Small intestine (tissue), 16 donors: Measurements from ENCODE around the gene WSB2. TPM values are rescaled to one million over a fixed set of nuclear protein-coding genes. Genes with fewer than 3 reads are reported as not detected.

Experiments
- DNase-seq, 2 donors: peaks; one replicate each; pipeline versions ENCODE4 v3.0.0 to v3.0.0-alpha.2; 2013
- FAIRE-seq: peaks from 2 replicates; lab custom pipeline; 2012; peaks lifted over from hg19 to GRCh38; lab: Jason Lieb, UNC
- H3K27ac ChIP-seq, 3 donors: one replicate each; pipeline ENCODE4 v1.5.1; 2013; ENCODE audit warnings: low read length in 2 of 3, mild to moderate bottlenecking in 2 of 3, control low read depth in 1 of 3, inconsistent platforms in 1 of 3, low read depth in 1 of 3, moderate library complexity in 1 of 3
- H3K27me3 ChIP-seq, 3 donors: one replicate each; pipeline ENCODE4 v1.6.1; 2013; ENCODE audit warnings: low read length in 3 of 3, inconsistent platforms in 1 of 3; ENCODE audit not compliant: control insufficient read depth in 3 of 3, insufficient read depth in 3 of 3
- H3K36me3 ChIP-seq, 3 donors: one replicate each; pipeline ENCODE4 v1.6.1; 2013; ENCODE audit warnings: low read length in 3 of 3, inconsistent platforms in 1 of 3, low read depth in 1 of 3, mild to moderate bottlenecking in 1 of 3, moderate library complexity in 1 of 3; ENCODE audit not compliant: control insufficient read depth in 3 of 3, insufficient read depth in 2 of 3
- H3K4me1 ChIP-seq, 3 donors: one replicate each; pipeline ENCODE4 v1.6.1; 2013; ENCODE audit warnings: low read length in 2 of 3, inconsistent platforms in 1 of 3, low read depth in 1 of 3, mild to moderate bottlenecking in 1 of 3, moderate library complexity in 1 of 3; ENCODE audit not compliant: control insufficient read depth in 3 of 3, insufficient read depth in 2 of 3
- H3K4me3 ChIP-seq, 3 donors: one replicate each; pipeline ENCODE4 v1.5.1; 2013; ENCODE audit warnings: low read length in 3 of 3, control low read depth in 1 of 3, inconsistent platforms in 1 of 3, low read depth in 1 of 3, mild to moderate bottlenecking in 1 of 3, moderate library complexity in 1 of 3
- H3K9me3 ChIP-seq, 2 donors: one replicate each; pipeline ENCODE4 v1.6.1; 2013; ENCODE audit warnings: low read depth in 1 of 2, low read length in 1 of 2; ENCODE audit not compliant: control insufficient read depth in 2 of 2, insufficient read depth in 1 of 2
- WGBS, 3 donors: extraction: QIAGEN DNeasy Blood & Tissue Kit; methylation state at CpG; one replicate each; pipeline ENCODE4 v1.1.7; 2013; 5-methylcytosine and 5-hydroxymethylcytosine counted together
- long read RNA-seq, 10 donors: transcript quantifications; one replicate each; lab custom pipeline, GENCODE V29; 2026
- polyA plus RNA-seq, 4 donors: library from polyadenylated mRNA; stranded (reverse) in 3 of 4; unstranded in 1 of 4; fragments of 200-250 nt in 3 of 4; fragments of 120-200 nt in 1 of 4; gene quantifications; one replicate each; pipeline versions ENCODE4 v1.2.1 to v1.2.3, GENCODE V29; 2013
- donor health status: healthy with polysubstance abuse.
- donor health status: control.
- donor health status: control.
- donor health status: Bipolar disorder and iron deficiency.
- donor health status: healthy.

The WSB2 gene
- 100 to 1,000 TPM in 2 of 4 donors, 10 to 100 TPM in 2; 47.4 to 122 (median 95.6) TPM for polyA plus RNA-seq
- long read RNA-seq, donor 1, transcript WSB2-201 (9 exons, 2,646 nt), result major isoform, 30 of 43 reads
- long read RNA-seq, donor 1, partial matches to known transcripts, result 5 of 43 reads
- long read RNA-seq, donor 1, other reads (novel, unspliced or antisense), result 0 of 43 reads
- long read RNA-seq, donor 2, transcript WSB2-201 (9 exons, 2,646 nt), result major isoform, 8 of 9 reads
- long read RNA-seq, donor 2, partial matches to known transcripts, result 0 of 9 reads
- long read RNA-seq, donor 2, other reads (novel, unspliced or antisense), result 0 of 9 reads
- long read RNA-seq, donor 3, transcript WSB2-201 (9 exons, 2,646 nt), result major isoform, 6 of 9 reads
- long read RNA-seq, donor 3, partial matches to known transcripts, result 0 of 9 reads
- long read RNA-seq, donor 3, other reads (novel, unspliced or antisense), result 0 of 9 reads
- long read RNA-seq, donor 4, result 0 reads
- long read RNA-seq, donor 5, partial matches to known transcripts, result 0 of 4 reads
- long read RNA-seq, donor 5, other reads (novel, unspliced or antisense), result 0 of 4 reads
- long read RNA-seq, donor 6, transcript WSB2-201 (9 exons, 2,646 nt), result major isoform, 10 of 10 reads
- long read RNA-seq, donor 6, partial matches to known transcripts, result 0 of 10 reads
- long read RNA-seq, donor 6, other reads (novel, unspliced or antisense), result 0 of 10 reads
- long read RNA-seq, donor 7, result 0 reads
- long read RNA-seq, donor 8, partial matches to known transcripts, result 0 of 1 reads
- long read RNA-seq, donor 8, other reads (novel, unspliced or antisense), result 0 of 1 reads
- long read RNA-seq, donor 9, partial matches to known transcripts, result 0 of 1 reads
- long read RNA-seq, donor 9, other reads (novel, unspliced or antisense), result 0 of 1 reads
- long read RNA-seq, donor 10, transcript WSB2-201 (9 exons, 2,646 nt), result major isoform, 12 of 32 reads
- long read RNA-seq, donor 10, partial matches to known transcripts, result 17 of 32 reads
- long read RNA-seq, donor 10, other reads (novel, unspliced or antisense), result 0 of 32 reads

- no peaks in the 10 kb centered on the region for H3K27me3 ChIP-seq
- H3K9me3 ChIP-seq, result no peaks in the 10 kb centered on the region
- FAIRE-seq (no peak), DNase-seq (peak; percentile 47 to 81)
- H3K4me3 ChIP-seq, result peak within 1 kb of the TSS; percentile 75 to 90 (median 89)
- H3K36me3 ChIP-seq, result peaks cover 0 to 4% (median 0%) of the 10 kb centered on the region in 3 donors
- H3K27ac ChIP-seq, result peak within 1 kb of the TSS; percentile 95 to 100 (median 96)
- WGBS, 3 donors, result 1 to 3% (median 1%) methylated on average over 38 to 76 of the region's 76 CpGs
- peaks cover 1 to 25% (median 14%) of the 10 kb centered on the region in 3 donors for H3K4me1 ChIP-seq
Measured at GRCh38 chr12:118061011-118061872, at the start of gene WSB2. Gene WSB2 (minus strand): TSS chr12:118061179. CDS start chr12:118061048, 131 bp downstream.

GRCh38 chr12:118109088-118109487 is 48.1 kb upstream of the WSB2 start:
- no peaks in the 10 kb centered on the region for H3K36me3 ChIP-seq
- 88 to 94% (median 89%) methylated on average over 1 of the region's 1 CpG for WGBS, 3 donors
- H3K9me3 ChIP-seq, result no peaks in the 10 kb centered on the region
- no peak for DNase-seq
- no peak overlapping the region for H3K4me3 ChIP-seq
- no peak overlapping the region for H3K27ac ChIP-seq
- H3K27me3 ChIP-seq, result no peaks in the 10 kb centered on the region
- FAIRE-seq, result no peak
- peaks cover 0 to 2% (median 0%) of the 10 kb centered on the region in 3 donors for H3K4me1 ChIP-seq

- Histone ChIP-seq H3K9me3 (no peaks in the 10 kb centered on the region), H3K27me3 (no peaks in the 10 kb centered on the region), H3K36me3 (no peaks in the 10 kb centered on the region), H3K4me1 (peaks cover 0 to 2% (median under 1%) of the 10 kb centered on the region in 3 donors), H3K4me3 (no peak overlapping the region), H3K27ac (peak overlapping the region in 1 of 3 donors; percentile 52)
- WGBS, 3 donors, result 60 to 82% (median 73%) methylated on average over 8 of the region's 8 CpGs
- FAIRE-seq, result no peak
- DNase-seq, result peak; percentile 36 to 86
Measured at GRCh38 chr12:118107694-118108093, 46.7 kb upstream of the WSB2 start.

GRCh38 chr12:118107011-118107410 is 46.0 kb upstream of the WSB2 start:
- H3K4me3 ChIP-seq, result no peak overlapping the region
- H3K9me3 ChIP-seq, result no peaks in the 10 kb centered on the region
- no peaks in the 10 kb centered on the region for H3K36me3 ChIP-seq
- peaks cover 0 to 3% (median 2%) of the 10 kb centered on the region in 3 donors for H3K4me1 ChIP-seq
- FAIRE-seq (no peak), DNase-seq (peak; percentile 9 to 45)
- 49 to 85% (median 77%) methylated on average over 4 of the region's 4 CpGs for WGBS, 3 donors
- H3K27ac ChIP-seq, result peak overlapping the region in 1 of 3 donors; percentile 59
- no peaks in the 10 kb centered on the region for H3K27me3 ChIP-seq

GRCh38 chr12:118103601-118104382 is 42.8 kb upstream of the WSB2 start, which contains the start of gene VSIG10:
Gene VSIG10 (minus strand): TSS chr12:118104011. CDS start chr12:118103671, 340 bp downstream.
- Histone ChIP-seq H3K27ac (peak within 1 kb of the TSS; percentile 71 to 92 (median 86)), H3K36me3 (peaks cover 0 to 2% (median 0%) of the 10 kb centered on the region in 3 donors), H3K27me3 (no peaks in the 10 kb centered on the region), H3K9me3 (no peaks in the 10 kb centered on the region), H3K4me3 (peak within 1 kb of the TSS; percentile 64 to 69 (median 64)), H3K4me1 (peaks cover 0 to 10% (median 2%) of the 10 kb centered on the region in 3 donors)
- WGBS, 3 donors, result 0 to 1% (median 0%) methylated on average over 35 to 75 of the region's 75 CpGs
- DNase-seq (peak; percentile 87 to 91), FAIRE-seq (no peak)

GRCh38 chr12:118103201-118103600 is 42.2 kb upstream of the WSB2 start:
- H3K27me3 ChIP-seq, result no peaks in the 10 kb centered on the region
- no peaks in the 10 kb centered on the region for H3K9me3 ChIP-seq
- 0 to 1% (median 1%) methylated on average over 27 to 32 of the region's 32 CpGs for WGBS, 3 donors
- no peak for FAIRE-seq
- peak overlapping the region; percentile 71 to 92 (median 86) for H3K27ac ChIP-seq
- peaks cover 0 to 15% (median 0%) of the 10 kb centered on the region in 3 donors for H3K4me1 ChIP-seq
- peaks cover 0 to 2% (median 0%) of the 10 kb centered on the region in 3 donors for H3K36me3 ChIP-seq
- H3K4me3 ChIP-seq, result peak overlapping the region; percentile 64 to 69 (median 64)
- peak; percentile 43 to 64 for DNase-seq

- Histone ChIP-seq H3K27me3 (no peaks in the 10 kb centered on the region), H3K4me1 (peaks cover 0 to 17% (median 3%) of the 10 kb centered on the region in 3 donors), H3K36me3 (peaks cover 0 to 2% (median 0%) of the 10 kb centered on the region in 3 donors), H3K27ac (no peak overlapping the region), H3K9me3 (no peaks in the 10 kb centered on the region), H3K4me3 (peak overlapping the region in 2 of 3 donors; percentile 64 to 69)
- WGBS, 3 donors, result 17 to 41% (median 29%) methylated on average over 5 of the region's 5 CpGs
- no peak for FAIRE-seq
- DNase-seq, result peak in 1 of 2 donors; percentile 11
Measured at GRCh38 chr12:118102609-118103008, 41.6 kb upstream of the WSB2 start.
